PC-3 (cell line): ENCODE data around the gene SMIM44. TPM values are rescaled to one million over a fixed set of nuclear protein-coding genes. Genes with fewer than 3 reads are reported as not detected.
A peak's percentile ranks its signal among the peaks of the same experiment; 100 is the strongest.

Source experiments
- ATAC-seq: fragments of 200-7000 bp; cut with Tn5 transposase; 2 replicates; pipeline ENCODE4 v1.9.1; 2020; ENCODE audit warnings: mild to moderate bottlenecking, moderate library complexity
- BruUV-seq: library from RNA; stranded (reverse); fragments of 400-500 nt; replicated peaks from 2 replicates; lab custom pipeline; 2021; lab: Mats Ljungman, UMichigan
- CTCF ChIA-PET: fragments of 300-600 bp; sonication (Branson Sonifier 250); formaldehyde crosslinking; loops from one replicate; lab custom pipeline; 2022; ENCODE audit warnings: antibody characterized with exemption; lab: Charles Lee
- POLR2A ChIA-PET: fragments of 300-600 bp; sonication (Branson Sonifier 250); formaldehyde crosslinking; loops from one replicate; lab custom pipeline; 2022; ENCODE audit warnings: antibody characterized with exemption; ENCODE audit not compliant: unreplicated experiment; lab: Charles Lee
- DNase-seq: peaks from one replicate; pipeline ENCODE4 v3.0.0-alpha.2; 2015
- H2AFZ ChIP-seq: fragments of 300-600 bp; sonication (generic); 2 replicates; pipeline ENCODE4 v1.6.0; 2016; ENCODE audit warnings: antibody characterized with exemption, low read length
- H3F3A ChIP-seq: fragments of 300-600 bp; sonication (generic); one replicate; pipeline ENCODE4 v1.6.0; 2017; ENCODE audit warnings: antibody characterized with exemption, low read length, control low read depth, mild to moderate bottlenecking; ENCODE audit not compliant: unreplicated experiment
- H3K27ac ChIP-seq: fragments of 300-600 bp; sonication (generic); 2 replicates; pipeline ENCODE4 v1.5.1; 2016; ENCODE audit warnings: mild to moderate bottlenecking, low read length
- H3K27me3 ChIP-seq: fragments of 300-600 bp; sonication (generic); 2 replicates; pipeline ENCODE4 v1.6.1; 2016; ENCODE audit warnings: low read length, mixed read lengths
- H3K36me3 ChIP-seq: fragments of 300-600 bp; sonication (generic); 2 replicates; pipeline ENCODE4 v1.6.1; 2016; ENCODE audit warnings: low read depth, mixed run types, low read length, mixed read lengths
- H3K4me1 ChIP-seq: fragments of 300-600 bp; sonication (generic); 2 replicates; pipeline ENCODE4 v1.5.1; 2016; ENCODE audit warnings: low read length; ENCODE audit not compliant: insufficient read depth
- H3K4me2 ChIP-seq: fragments of 300-600 bp; sonication (generic); 2 replicates; pipeline ENCODE4 v1.6.0; 2016; ENCODE audit warnings: low read length
- H3K4me3 ChIP-seq: fragments of 300-600 bp; sonication (generic); 2 replicates; pipeline ENCODE4 v1.5.1; 2016; ENCODE audit warnings: mild to moderate bottlenecking, low read length, mixed read lengths
- H3K79me2 ChIP-seq: fragments of 300-600 bp; sonication (generic); 2 replicates; pipeline ENCODE4 v1.6.1; 2017; ENCODE audit warnings: low read length, mixed read lengths
- H3K9ac ChIP-seq: fragments of 300-600 bp; sonication (generic); 2 replicates; pipeline ENCODE4 v1.6.0; 2016; ENCODE audit warnings: mild to moderate bottlenecking, low read length
- H3K9me2 ChIP-seq: fragments of 300-600 bp; sonication (generic); replicated peaks from 2 replicates; pipeline ENCODE4 v1.6.1; 2016; ENCODE audit warnings: mixed run types, low read length, mixed read lengths
- H3K9me3 ChIP-seq: fragments of 300-600 bp; sonication (generic); 2 replicates; pipeline ENCODE4 v1.6.1; 2016; ENCODE audit warnings: low read length, mixed read lengths
- H4K20me1 ChIP-seq: fragments of 300-600 bp; sonication (generic); 2 replicates; pipeline ENCODE4 v1.6.1; 2016; ENCODE audit warnings: low read length, mixed read lengths
- CTCF ChIP-seq: fragments of 300-600 bp; sonication (generic); conservative IDR thresholded peaks from 2 replicates; pipeline ENCODE4 v1.5.1; 2017; ENCODE audit warnings: antibody characterized with exemption, low read depth, mild to moderate bottlenecking, low read length
- EZH2 ChIP-seq: fragments of 300-600 bp; sonication (generic); IDR thresholded peaks from one replicate; pipeline ENCODE4 v1.6.1; 2017; ENCODE audit warnings: antibody characterized with exemption, mild to moderate bottlenecking, low read length; ENCODE audit not compliant: unreplicated experiment
- EZH2phosphoT487 ChIP-seq: fragments of 300-600 bp; sonication (generic); IDR thresholded peaks from 2 replicates; pipeline ENCODE4 v1.6.1; 2018; ENCODE audit warnings: mild to moderate bottlenecking, antibody characterized with exemption, low read length, borderline replicate concordance
- intact Hi-C: fragments of 100-400 bp; cut with micrococcal nuclease; formaldehyde crosslinking; loops from 2 replicates; pipeline ENCODE4 v1.9.0; 2023
- total RNA-seq: library from RNA; depleted of rRNA; stranded (reverse); fragments of >200 nt; gene quantifications from 2 replicates; pipeline ENCODE4 v1.2.3, GENCODE V29; 2014

Gene SMIM44
- total RNA-seq, 1 experiment from 2014 or later, result not detected

- Histone ChIP-seq H3F3A (no peaks in the 10 kb centered on the region), H3K9me2 (no peaks in the 10 kb centered on the region), H2AFZ (no peak overlapping the region), H3K9me3 (no peaks in the 10 kb centered on the region), H3K4me2 (no peak overlapping the region), H3K4me3 (no peak overlapping the region), H3K9ac (no peak overlapping the region), H3K27ac (no peak overlapping the region), H3K27me3 (no peaks in the 10 kb centered on the region), H4K20me1 (no peaks in the 10 kb centered on the region), H3K79me2 (no peaks in the 10 kb centered on the region), H3K36me3 (no peaks in the 10 kb centered on the region; the same call in 1 of the 2 replicates), H3K4me1 (no peaks in the 10 kb centered on the region)
- TF ChIP-seq CTCF, result no peak
- no peak for TF ChIP-seq EZH2
- no peak for TF ChIP-seq EZH2phosphoT487
- intact Hi-C loops, result no loop called here
- ChIA-PET POLR2A (no interaction called here), CTCF (no interaction called here)
- ATAC-seq (no peak), DNase-seq (no peak)
- no TSS peak for BruUV-seq
These were observed 8.3 kb upstream of the SMIM44 start for GRCh38 chr19:3491396-3492119.

- ATAC-seq, result peak; percentile 56
- Histone ChIP-seq H3K9me2 (no peaks in the 10 kb centered on the region), H3K9me3 (no peaks in the 10 kb centered on the region), H3K36me3 (no peaks in the 10 kb centered on the region), H3K4me2 (peak overlapping the region; percentile 97), H4K20me1 (no peaks in the 10 kb centered on the region), H3K4me1 (no peaks in the 10 kb centered on the region), H3K27me3 (no peaks in the 10 kb centered on the region), H3K9ac (peak overlapping the region; percentile 51), H3K27ac (no peak overlapping the region), H3K79me2 (no peaks in the 10 kb centered on the region), H2AFZ (peak overlapping the region; percentile 81), H3F3A (no peaks in the 10 kb centered on the region), H3K4me3 (peak overlapping the region; percentile 76)
- intact Hi-C loops, result no loop called here
- POLR2A ChIA-PET, result no interaction called here
- BruUV-seq, result no TSS peak
- TF ChIP-seq EZH2phosphoT487 (no peak), EZH2 (no peak), CTCF (no peak)
- peak; percentile 24 for DNase-seq
- CTCF ChIA-PET, result no interaction called here
These were observed 575 bp downstream of the SMIM44 start for GRCh38 chr19:3482507-3483225.
